Measurements from ENCODE around the gene TMEM163.

DNA sequence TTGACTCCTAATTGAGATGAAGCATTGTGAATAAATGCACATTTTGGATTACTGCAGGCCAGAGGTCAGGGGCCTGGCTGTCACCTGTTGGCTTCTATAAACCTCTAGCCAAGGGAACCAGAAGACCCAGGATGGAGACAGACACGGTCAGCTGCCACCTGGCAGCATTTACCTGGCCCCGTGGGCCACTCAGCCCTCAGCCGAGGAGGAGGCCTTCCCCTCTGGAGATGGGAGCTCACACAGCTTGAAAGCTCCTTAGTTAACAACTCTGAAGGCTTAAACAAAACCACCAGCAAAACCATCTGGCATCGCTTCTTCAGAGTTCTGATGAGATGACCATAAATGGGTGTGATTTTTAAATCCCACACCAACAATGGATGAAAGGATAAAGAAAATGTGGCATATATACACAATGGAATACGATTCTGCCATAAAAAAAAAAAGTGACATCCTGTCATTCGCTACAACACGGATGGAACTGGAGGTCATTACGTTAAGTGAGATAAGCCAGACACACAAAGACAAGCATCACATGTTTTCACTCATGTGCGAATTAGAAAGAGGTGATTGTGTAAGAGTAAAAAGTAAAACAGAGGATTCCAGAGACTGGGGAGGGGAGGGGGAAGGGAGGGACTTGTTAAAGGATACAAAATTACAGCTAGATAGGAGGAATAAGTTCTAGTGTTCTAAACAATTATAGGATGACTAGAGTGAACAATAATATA lies 218.4 kb downstream of the TMEM163 start:
- TF ChIP-seq POLR2A (IDR thresholded peaks at IDR 0.05; ENCODE audit: low read depth, low read length) (no peak), TAF1 (IDR thresholded peaks at IDR 0.05; ENCODE audit: low read depth, low read length) (no peak), POU2F2 (IDR thresholded peaks at IDR 0.05; ENCODE audit: low read depth, low read length) (no peak), POLR2AphosphoS5 (IDR thresholded peaks at IDR 0.05; ENCODE audit: low read depth, low read length) (no peak), PAX5 (IDR thresholded peaks at IDR 0.05; ENCODE audit: insufficient read depth, low read length, severe bottlenecking) (no peak), SPI1 (IDR thresholded peaks at IDR 0.05; ENCODE audit: low read depth, low read length) (no peak)
